NCI-H1417 (cell line): ENCODE data around the gene CDK5RAP2.
"Not testable (repeated sequence)": the region's sequence is repeated elsewhere in the genome, so short reads cannot be mapped to it uniquely, and the experiment has no call there.

Experiments
- DNase-seq, 3 experiments: peaks; one replicate each; lab custom pipeline; 2025; lab: John Stamatoyannopoulos, UW

Gene CDK5RAP2

GRCh38 chr9:120580051-120580896 lies at the start of gene CDK5RAP2:
TSS of gene CDK5RAP2 (minus strand) at chr9:120580167. CDS start at chr9:120579978, 189 bp downstream.
- DNase-seq, result peak; percentile 94 to 99 (median 98)

GRCh38 chr9:120628925-120629497 lies 49.0 kb upstream of the CDK5RAP2 start:
- not testable (repeated sequence) for DNase-seq

GRCh38 chr9:120628207-120628924 lies 48.4 kb upstream of the CDK5RAP2 start:
- DNase-seq, result no peak

- DNase-seq, result no peak
Measured at GRCh38 chr9:120627073-120627472, 47.1 kb upstream of the CDK5RAP2 start.

- no peak for DNase-seq
Measured at GRCh38 chr9:120626512-120626911, 46.5 kb upstream of the CDK5RAP2 start.

- no peak for DNase-seq
Measured at GRCh38 chr9:120625222-120625621, 45.3 kb upstream of the CDK5RAP2 start.

- no peak for DNase-seq
Measured at GRCh38 chr9:120622790-120623189, 42.8 kb upstream of the CDK5RAP2 start.

GRCh38 chr9:120621941-120622340 lies 42.0 kb upstream of the CDK5RAP2 start:
- DNase-seq, result no peak

- DNase-seq, result peak; percentile 31 to 87 (median 57)
Measured at GRCh38 chr9:120619751-120620655, 40.0 kb upstream of the CDK5RAP2 start.

- DNase-seq, result no peak
Measured at GRCh38 chr9:120616966-120617935, 37.3 kb upstream of the CDK5RAP2 start.

- peak in 1 of 3 experiments; percentile 13 for DNase-seq
Measured at GRCh38 chr9:120612218-120612617, 32.3 kb upstream of the CDK5RAP2 start.

GRCh38 chr9:120611690-120612068 lies 31.7 kb upstream of the CDK5RAP2 start:
- DNase-seq, result no peak

- DNase-seq, result peak in 1 of 3 experiments; percentile 32
Measured at GRCh38 chr9:120610975-120611689, 31.2 kb upstream of the CDK5RAP2 start.

- no peak for DNase-seq
Measured at GRCh38 chr9:120609636-120610035, 29.7 kb upstream of the CDK5RAP2 start.

GRCh38 chr9:120608421-120608820 lies 28.5 kb upstream of the CDK5RAP2 start:
- no peak for DNase-seq

- DNase-seq, result peak in 1 of 3 experiments; percentile 37
Measured at GRCh38 chr9:120603591-120603990, 23.6 kb upstream of the CDK5RAP2 start.

- no peak for DNase-seq
Measured at GRCh38 chr9:120603010-120603409, 23.0 kb upstream of the CDK5RAP2 start.

GRCh38 chr9:120593955-120594277 lies 13.9 kb upstream of the CDK5RAP2 start:
- no peak for DNase-seq

- DNase-seq, result no peak
Measured at GRCh38 chr9:120593250-120593954, 13.4 kb upstream of the CDK5RAP2 start.
